PC-9 (cell line): ENCODE data around the gene ZNF699.

Source experiments
- CTCF ChIP-seq: fragments of 200-600 bp; sonication (generic); conservative IDR thresholded peaks from 2 replicates; pipeline ENCODE4 v1.6.1; 2017; ENCODE audit warnings: mixed run types, antibody characterized with exemption, mild to moderate bottlenecking, moderate library complexity
- EZH2 ChIP-seq: fragments of 200-600 bp; sonication (generic); IDR thresholded peaks from 2 replicates; pipeline ENCODE4 v1.8.0; 2017; ENCODE audit warnings: antibody characterized with exemption, low read depth

- TF ChIP-seq CTCF (no peak), EZH2 (no peak)
These were observed 11.7 kb upstream of the ZNF699 start for GRCh38 chr19:9321338-9321737.
